ENCODE data around the gene EVA1A.

The EVA1A gene

DNA sequence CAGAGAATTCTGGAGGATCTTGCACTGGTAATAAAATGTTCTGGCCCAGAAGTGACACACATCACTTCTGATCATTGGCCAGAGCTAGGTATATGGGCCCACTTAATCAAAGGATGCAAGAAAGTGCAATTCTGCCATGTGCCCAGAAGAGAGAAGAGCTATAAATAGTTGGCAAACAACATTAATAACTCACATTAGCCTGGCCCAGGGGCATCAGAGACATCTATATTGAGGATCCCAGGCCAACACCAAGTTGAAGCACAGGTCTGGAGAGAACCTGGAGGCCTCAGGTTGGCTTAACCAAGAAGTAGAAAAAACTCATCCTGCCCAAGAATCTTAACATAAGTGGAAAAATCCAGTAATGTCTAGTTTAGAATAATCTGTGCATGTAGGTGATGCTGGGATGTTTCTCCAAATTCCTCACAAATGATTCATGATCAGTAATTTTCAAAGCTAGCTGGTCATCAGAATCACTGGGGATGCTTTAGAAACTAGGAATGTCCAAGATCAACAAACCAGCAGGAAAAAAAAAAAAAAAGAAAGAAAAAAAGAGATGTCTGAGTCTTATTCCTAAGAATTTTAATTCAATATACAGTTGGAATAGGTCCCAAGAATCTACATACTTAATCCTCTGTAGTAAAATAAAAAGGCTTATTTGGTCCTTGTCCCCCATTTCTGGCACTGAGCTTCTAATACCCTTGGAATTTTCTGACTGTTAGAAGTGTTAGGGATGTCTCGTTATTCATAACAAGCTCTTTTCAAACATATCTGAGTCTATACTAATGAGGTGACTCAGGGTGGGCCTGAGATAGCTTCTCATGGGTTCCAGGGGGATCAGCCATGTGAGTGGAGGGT is 35.0 kb upstream of the EVA1A start:
- Histone ChIP-seq H3K4me3 (replicated peaks; ENCODE audit: low read depth, low read length) (no peak overlapping the region), H3K27me3 (replicated peaks; ENCODE audit: control insufficient read depth, insufficient read depth, low read length) (no peaks in the 10 kb centered on the region; the same call in 1 of the 2 replicates), H3K36me3 (ENCODE audit: control insufficient read depth, insufficient read depth, low read length) (no peaks in the 10 kb centered on the region)
- TF ChIP-seq, protein P1, sequence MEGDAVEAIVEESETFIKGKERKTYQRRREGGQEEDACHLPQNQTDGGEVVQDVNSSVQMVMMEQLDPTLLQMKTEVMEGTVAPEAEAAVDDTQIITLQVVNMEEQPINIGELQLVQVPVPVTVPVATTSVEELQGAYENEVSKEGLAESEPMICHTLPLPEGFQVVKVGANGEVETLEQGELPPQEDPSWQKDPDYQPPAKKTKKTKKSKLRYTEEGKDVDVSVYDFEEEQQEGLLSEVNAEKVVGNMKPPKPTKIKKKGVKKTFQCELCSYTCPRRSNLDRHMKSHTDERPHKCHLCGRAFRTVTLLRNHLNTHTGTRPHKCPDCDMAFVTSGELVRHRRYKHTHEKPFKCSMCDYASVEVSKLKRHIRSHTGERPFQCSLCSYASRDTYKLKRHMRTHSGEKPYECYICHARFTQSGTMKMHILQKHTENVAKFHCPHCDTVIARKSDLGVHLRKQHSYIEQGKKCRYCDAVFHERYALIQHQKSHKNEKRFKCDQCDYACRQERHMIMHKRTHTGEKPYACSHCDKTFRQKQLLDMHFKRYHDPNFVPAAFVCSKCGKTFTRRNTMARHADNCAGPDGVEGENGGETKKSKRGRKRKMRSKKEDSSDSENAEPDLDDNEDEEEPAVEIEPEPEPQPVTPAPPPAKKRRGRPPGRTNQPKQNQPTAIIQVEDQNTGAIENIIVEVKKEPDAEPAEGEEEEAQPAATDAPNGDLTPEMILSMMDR (IDR thresholded peaks at IDR 0.05; ENCODE audit: insufficient read depth, low read length, poor library complexity, severe bottlenecking), result no peak
- DNase-seq (ENCODE audit: extremely low read depth, insufficient read length), result no peak

DNA sequence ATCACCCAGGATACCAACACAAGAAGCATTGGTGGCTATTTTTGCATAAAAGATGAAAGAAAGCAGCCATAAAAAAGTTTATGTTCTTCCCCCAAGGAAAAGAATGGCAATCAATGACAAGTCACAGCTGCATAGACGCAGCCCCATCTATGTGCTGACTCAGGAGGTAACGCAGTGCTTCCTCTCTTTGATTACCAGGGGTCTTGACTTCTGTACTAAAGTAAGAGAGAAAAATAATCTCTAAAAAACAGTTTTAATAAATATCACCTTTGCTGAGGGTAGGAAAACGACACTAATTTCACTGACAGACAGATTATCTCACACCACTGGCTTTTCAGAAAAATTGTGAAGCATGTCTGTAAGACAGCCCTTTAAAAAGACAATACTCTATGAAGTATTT is 33.9 kb upstream of the EVA1A start:
- no peaks in the 10 kb centered on the region; the same call in 1 of the 2 replicates for H3K27me3 ChIP-seq (replicated peaks; ENCODE audit: control insufficient read depth, insufficient read depth, low read length)
- no peak for DNase-seq (ENCODE audit: extremely low read depth, insufficient read length)
- no peaks in the 10 kb centered on the region for H3K36me3 ChIP-seq (ENCODE audit: control insufficient read depth, insufficient read depth, low read length)
- TF ChIP-seq, protein P1 (IDR thresholded peaks at IDR 0.05; ENCODE audit: insufficient read depth, low read length, poor library complexity, severe bottlenecking), result no peak
- no peak overlapping the region for H3K4me3 ChIP-seq (replicated peaks; ENCODE audit: low read depth, low read length)

DNA sequence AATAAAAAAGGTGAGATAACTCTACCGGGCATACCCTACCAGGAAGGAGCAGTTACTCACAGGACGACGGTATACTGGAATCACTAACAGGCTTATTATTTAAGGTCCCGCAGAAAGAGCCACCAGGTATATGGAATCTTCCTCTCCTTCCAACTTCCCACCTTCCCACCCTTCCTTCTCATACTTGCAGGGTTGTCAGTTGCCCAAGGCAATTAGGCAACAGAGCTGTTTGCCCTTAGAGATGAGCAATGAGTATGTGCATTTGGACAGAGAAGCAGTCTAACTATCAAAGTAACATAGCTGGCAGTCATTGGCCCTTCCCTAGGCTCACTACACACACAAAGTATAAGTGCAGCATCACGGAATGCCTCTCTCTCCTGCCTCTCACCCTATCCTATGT is 32.1 kb upstream of the EVA1A start:
- no peak for DNase-seq (ENCODE audit: extremely low read depth, insufficient read length)
- Histone ChIP-seq H3K36me3 (ENCODE audit: control insufficient read depth, insufficient read depth, low read length) (no peaks in the 10 kb centered on the region), H3K4me3 (replicated peaks; ENCODE audit: low read depth, low read length) (no peak overlapping the region), H3K27me3 (replicated peaks; ENCODE audit: control insufficient read depth, insufficient read depth, low read length) (no peaks in the 10 kb centered on the region; the same call in 1 of the 2 replicates)
- TF ChIP-seq, protein P1 (IDR thresholded peaks at IDR 0.05; ENCODE audit: insufficient read depth, low read length, poor library complexity, severe bottlenecking), result no peak

DNA sequence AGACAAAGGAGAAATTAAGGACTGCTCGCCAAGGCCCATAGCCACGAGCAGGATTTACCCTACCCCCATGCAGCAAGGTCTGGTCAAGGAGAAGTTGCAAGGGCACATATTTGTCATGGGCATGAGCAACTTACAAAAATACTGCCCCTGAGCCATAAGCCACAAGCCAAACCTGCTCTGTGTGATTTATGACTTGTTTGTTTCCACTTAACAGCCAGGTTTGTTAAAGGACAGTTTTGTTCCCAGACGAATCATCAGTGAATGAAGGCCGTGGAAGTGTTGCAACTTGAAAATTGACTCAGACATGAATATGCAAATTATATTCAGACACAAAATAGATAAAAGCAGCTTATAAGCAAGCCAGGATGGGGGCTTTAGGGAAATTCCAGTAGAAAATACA is 31.3 kb upstream of the EVA1A start:
- DNase-seq (ENCODE audit: extremely low read depth, insufficient read length), result no peak
- H3K4me3 ChIP-seq (replicated peaks; ENCODE audit: low read depth, low read length), result no peak overlapping the region
- no peaks in the 10 kb centered on the region for H3K36me3 ChIP-seq (ENCODE audit: control insufficient read depth, insufficient read depth, low read length)
- TF ChIP-seq, protein P1 (IDR thresholded peaks at IDR 0.05; ENCODE audit: insufficient read depth, low read length, poor library complexity, severe bottlenecking), result no peak
- no peaks in the 10 kb centered on the region; the same call in 1 of the 2 replicates for H3K27me3 ChIP-seq (replicated peaks; ENCODE audit: control insufficient read depth, insufficient read depth, low read length)

DNA sequence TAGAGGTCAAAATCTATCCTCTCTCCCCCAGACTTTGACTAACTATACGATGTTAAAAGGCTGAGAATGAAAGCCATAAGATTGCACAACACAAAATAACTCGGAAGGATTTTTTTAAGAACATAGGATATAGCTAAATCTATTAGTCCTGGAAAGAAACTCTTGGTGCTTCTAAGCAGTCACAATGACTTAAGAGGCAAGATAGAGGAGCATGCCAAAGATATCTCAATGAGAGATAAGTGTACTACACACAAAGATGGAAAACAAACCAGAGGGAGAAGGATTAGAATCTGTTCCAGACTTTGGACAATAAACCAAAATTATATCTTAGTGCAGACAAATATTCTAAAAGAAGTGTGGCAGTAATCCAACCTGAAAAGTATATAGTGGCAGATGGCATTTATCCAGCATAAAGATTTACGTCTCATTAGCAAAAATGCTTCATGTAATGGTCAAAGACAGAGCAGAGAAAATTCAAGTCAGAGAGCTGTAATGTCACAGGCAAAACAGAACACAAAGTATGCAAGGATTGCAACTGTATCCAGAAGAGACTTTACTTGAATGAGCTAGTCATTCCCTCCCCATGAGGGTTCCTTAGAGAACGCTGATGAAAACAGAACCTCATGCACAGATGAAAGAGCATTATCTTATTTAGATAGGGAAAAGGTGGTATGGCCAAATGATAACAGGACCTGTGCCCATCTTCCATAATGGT is 28.8 kb upstream of the EVA1A start:
- H3K36me3 ChIP-seq (ENCODE audit: control insufficient read depth, insufficient read depth, low read length), result no peaks in the 10 kb centered on the region
- no peaks in the 10 kb centered on the region for H3K27me3 ChIP-seq (replicated peaks; ENCODE audit: control insufficient read depth, insufficient read depth, low read length)
- H3K4me3 ChIP-seq (replicated peaks; ENCODE audit: low read depth, low read length), result no peak overlapping the region
- TF ChIP-seq, protein P1 (IDR thresholded peaks at IDR 0.05; ENCODE audit: insufficient read depth, low read length, poor library complexity, severe bottlenecking), result no peak
- no peak for DNase-seq (ENCODE audit: extremely low read depth, insufficient read length)
